Astrocyte of the spinal cord (primary cell): ENCODE measurements around the gene PPM1B.

Source experiments
- DNase-seq: peaks from one replicate; pipeline ENCODE4 v3.0.0; 2011; ENCODE audit warnings: low read depth, low spot score
- H3K4me3 ChIP-seq: 2 replicates; pipeline ENCODE4 v1.5.1; 2011; ENCODE audit warnings: low read depth, mild to moderate bottlenecking, low read length, moderate library complexity
- in situ Hi-C: cut with HindIII; loops from 2 replicates; pipeline ENCODE4 v1.10.0; 2017; ENCODE audit warnings: low sequenced_read_pairs
- TF ChIP-seq, protein P1 (sequence below): IDR thresholded peaks from 2 replicates; pipeline ENCODE4 v1.5.1; 2012; ENCODE audit warnings: low read depth, mild to moderate bottlenecking, low read length, inconsistent platforms

PPM1B gene

DNA sequence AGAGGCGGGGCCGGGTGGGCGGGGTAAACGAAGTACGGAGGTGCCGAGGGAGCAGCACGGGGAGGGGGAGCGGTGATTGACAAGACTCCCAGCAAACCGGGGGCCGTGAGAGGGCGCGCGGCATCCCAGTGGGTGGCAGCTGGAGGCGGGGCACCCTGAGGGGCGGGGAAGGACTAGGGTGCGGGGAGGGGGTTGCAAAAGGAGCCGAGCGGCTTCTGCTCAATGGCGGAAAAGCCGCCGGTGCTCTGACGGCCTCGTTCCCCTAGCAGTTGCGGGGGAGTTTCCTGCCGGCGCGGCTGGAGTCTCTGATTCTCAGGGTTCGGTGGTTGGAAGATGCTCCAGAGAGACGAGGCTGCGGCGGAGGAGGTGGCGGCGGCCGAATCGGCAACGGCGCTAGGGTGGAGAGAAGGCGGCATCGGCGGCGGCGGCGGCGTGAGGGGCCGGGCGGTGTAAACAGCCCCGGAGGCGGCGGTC lies at the start of gene PPM1B:
PPM1B (plus strand) TSS at position 195 of the 474 bp plus-strand sequence. CDS start 32,325 bp downstream, outside the sequence.
- TF ChIP-seq, protein P1, sequence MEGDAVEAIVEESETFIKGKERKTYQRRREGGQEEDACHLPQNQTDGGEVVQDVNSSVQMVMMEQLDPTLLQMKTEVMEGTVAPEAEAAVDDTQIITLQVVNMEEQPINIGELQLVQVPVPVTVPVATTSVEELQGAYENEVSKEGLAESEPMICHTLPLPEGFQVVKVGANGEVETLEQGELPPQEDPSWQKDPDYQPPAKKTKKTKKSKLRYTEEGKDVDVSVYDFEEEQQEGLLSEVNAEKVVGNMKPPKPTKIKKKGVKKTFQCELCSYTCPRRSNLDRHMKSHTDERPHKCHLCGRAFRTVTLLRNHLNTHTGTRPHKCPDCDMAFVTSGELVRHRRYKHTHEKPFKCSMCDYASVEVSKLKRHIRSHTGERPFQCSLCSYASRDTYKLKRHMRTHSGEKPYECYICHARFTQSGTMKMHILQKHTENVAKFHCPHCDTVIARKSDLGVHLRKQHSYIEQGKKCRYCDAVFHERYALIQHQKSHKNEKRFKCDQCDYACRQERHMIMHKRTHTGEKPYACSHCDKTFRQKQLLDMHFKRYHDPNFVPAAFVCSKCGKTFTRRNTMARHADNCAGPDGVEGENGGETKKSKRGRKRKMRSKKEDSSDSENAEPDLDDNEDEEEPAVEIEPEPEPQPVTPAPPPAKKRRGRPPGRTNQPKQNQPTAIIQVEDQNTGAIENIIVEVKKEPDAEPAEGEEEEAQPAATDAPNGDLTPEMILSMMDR: no peak
- DNase-seq: no peak
- in situ Hi-C loops: no loop called here
- peak within 1 kb of the TSS; percentile 78 for H3K4me3 ChIP-seq

DNA sequence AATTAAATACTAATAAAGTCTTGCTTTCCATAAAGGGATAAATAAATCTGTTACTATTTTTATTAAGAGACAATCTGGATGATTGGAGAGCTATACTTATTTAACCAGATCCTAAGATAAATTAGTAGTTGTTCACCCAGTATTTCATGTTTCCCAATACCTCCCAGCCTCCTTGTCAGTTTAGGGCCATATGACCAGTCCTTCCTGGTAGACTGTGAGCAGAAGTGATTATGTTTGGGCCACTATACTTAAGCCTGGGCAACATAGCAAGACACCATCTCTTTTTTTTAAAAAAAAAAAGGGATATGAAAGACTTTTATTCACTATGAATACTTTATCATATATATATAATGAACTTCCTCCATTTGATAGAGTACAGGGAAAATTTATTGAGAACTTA lies 48.8 kb upstream of the PPM1B start:
- no peak for DNase-seq
- in situ Hi-C loops: no loop called here

DNA sequence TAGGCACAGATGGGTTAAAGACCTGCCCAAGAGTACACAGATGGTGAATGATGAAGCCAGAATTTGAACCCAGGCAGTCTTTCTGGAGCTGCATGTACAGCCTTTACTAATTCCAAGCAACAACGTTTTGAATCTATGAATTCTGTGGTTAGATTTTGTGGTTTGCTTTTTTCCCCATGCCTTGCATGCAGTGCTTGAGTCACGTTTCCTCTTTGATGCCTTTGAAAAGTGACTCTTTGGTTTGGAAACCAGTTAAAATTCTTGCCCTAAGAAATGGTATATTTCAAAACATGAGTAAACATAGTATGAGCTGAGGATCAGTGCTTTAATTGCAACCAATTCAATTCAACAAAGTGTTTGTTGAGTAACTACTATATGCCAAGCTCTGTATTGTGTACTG lies 48.2 kb upstream of the PPM1B start:
- TF ChIP-seq, protein P1: no peak
- in situ Hi-C loops: no loop called here

More for the DNA sequence above, 48.8 kb upstream of the PPM1B start:
- TF ChIP-seq, protein P1: no peak
- H3K4me3 ChIP-seq: no peak overlapping the region

DNA sequence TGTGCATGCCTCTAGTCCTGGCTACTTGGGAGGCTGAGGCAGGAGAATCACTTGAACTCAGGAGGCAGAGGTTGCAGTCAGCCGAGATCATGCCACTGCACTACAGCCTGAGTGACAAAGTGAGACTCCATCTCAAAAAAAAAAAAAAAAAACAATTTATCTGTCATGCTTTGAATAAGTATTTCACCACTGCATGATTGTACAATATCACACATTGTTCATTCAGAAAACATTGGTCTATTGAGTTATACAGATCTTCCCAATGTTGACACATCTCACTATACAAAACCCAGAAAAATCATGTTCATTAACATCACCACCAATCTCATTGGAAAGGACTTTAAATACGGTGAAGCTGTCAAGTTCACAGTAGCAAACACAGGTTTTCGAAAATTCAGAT lies 46.8 kb upstream of the PPM1B start:
- in situ Hi-C loops: no loop called here
- DNase-seq: no peak
- H3K4me3 ChIP-seq: no peak overlapping the region
- TF ChIP-seq, protein P1: no peak

More for the DNA sequence above, 48.2 kb upstream of the PPM1B start:
- DNase-seq: peak; percentile 89
- H3K4me3 ChIP-seq: no peak overlapping the region

DNA sequence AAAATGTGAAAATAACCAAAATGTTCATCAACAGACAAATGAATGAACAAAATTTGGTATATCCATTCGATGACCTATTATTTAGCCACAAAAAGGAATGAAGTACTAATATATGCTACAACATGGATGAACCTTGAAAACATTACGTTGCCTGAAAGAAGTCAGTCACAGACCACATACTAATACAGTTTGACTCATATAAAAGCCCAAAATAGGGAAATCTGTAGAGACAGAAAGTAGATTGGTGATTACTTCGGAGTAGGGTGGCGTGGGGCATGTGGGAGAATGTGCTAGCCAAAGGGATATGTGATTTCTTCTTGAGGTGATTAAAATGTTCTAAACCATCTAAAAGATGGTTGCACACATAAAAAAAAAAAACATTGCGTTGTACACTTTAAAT lies 44.2 kb upstream of the PPM1B start:
- in situ Hi-C loops: no loop called here
- DNase-seq: no peak
- TF ChIP-seq, protein P1: no peak
- H3K4me3 ChIP-seq: no peak overlapping the region

DNA sequence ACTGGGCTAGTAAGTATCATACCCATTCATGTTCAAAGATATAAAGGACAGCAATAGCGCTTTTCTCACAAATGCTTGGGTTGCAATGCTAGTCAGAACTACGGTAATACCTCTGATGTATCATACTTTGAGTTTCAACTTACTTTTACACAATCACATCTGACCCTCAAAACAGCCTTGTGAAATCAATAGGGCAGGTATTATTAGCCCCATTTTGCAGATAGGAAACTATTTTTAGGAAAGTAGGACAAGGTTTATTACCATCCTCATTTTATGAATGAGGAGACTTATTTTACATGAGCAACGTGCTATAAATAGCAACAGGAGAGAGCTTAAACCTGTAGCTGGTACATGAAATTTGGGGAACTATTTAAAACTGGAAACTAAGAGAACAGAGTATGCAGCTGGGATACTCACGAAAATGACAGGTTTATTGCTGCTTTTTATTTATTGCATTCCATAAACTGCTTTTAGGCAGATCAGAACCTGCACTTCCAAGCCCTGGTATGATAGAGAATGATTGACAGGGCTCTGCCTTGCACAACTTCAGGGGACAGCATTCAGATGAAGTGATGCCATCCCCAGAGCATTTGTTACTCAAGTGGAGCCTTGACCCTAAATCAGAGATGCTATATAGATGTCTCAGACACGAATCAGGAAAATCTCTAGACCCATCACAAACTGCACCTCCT lies 42.4 kb upstream of the PPM1B start:
- TF ChIP-seq, protein P1: no peak
- in situ Hi-C loops: no loop called here
- no peak overlapping the region for H3K4me3 ChIP-seq
- no peak for DNase-seq
